ENCODE measurements around the gene EHD1.

EHD1 gene

GRCh38 chr11:64853709-64854108 is 24.7 kb downstream of the EHD1 start:
- no peak for DNase-seq (ENCODE audit: extremely low read depth, low read depth)
- no peak for TF ChIP-seq CTCF (IDR thresholded peaks at IDR 0.05; ENCODE audit: low read depth, low read length, missing control alignments)
- H3K4me3 ChIP-seq (replicated peaks; ENCODE audit: low read depth, low read length): no peak overlapping the region

- no peak for DNase-seq (ENCODE audit: extremely low read depth, low read depth)
- no peak for TF ChIP-seq CTCF (IDR thresholded peaks at IDR 0.05; ENCODE audit: low read depth, low read length, missing control alignments)
- no peak overlapping the region for H3K4me3 ChIP-seq (replicated peaks; ENCODE audit: low read depth, low read length)
These were observed 25.5 kb downstream of the EHD1 start for GRCh38 chr11:64852804-64853509.

- no peak for TF ChIP-seq CTCF (IDR thresholded peaks at IDR 0.05; ENCODE audit: low read depth, low read length, missing control alignments)
- no peak overlapping the region for H3K4me3 ChIP-seq (replicated peaks; ENCODE audit: low read depth, low read length)
- no peak for DNase-seq (ENCODE audit: extremely low read depth, low read depth)
These were observed 26.5 kb downstream of the EHD1 start for GRCh38 chr11:64851831-64852351.

- H3K4me3 ChIP-seq (replicated peaks; ENCODE audit: low read depth, low read length): no peak overlapping the region
- TF ChIP-seq CTCF (IDR thresholded peaks at IDR 0.05; ENCODE audit: low read depth, low read length, missing control alignments): no peak
- DNase-seq (ENCODE audit: extremely low read depth, low read depth): no peak
These were observed 27.3 kb downstream of the EHD1 start for GRCh38 chr11:64850979-64851567.

- H3K4me3 ChIP-seq (replicated peaks; ENCODE audit: low read depth, low read length): no peak overlapping the region
- TF ChIP-seq CTCF (IDR thresholded peaks at IDR 0.05; ENCODE audit: low read depth, low read length, missing control alignments): no peak
- DNase-seq (ENCODE audit: extremely low read depth, low read depth): no peak
These were observed 28.6 kb downstream of the EHD1 start for GRCh38 chr11:64849598-64850356.

- no peak overlapping the region for H3K4me3 ChIP-seq (replicated peaks; ENCODE audit: low read depth, low read length)
- no peak for TF ChIP-seq CTCF (IDR thresholded peaks at IDR 0.05; ENCODE audit: low read depth, low read length, missing control alignments)
These were observed 29.4 kb downstream of the EHD1 start for GRCh38 chr11:64848826-64849597.

More at GRCh38 chr11:64848826-64849597, 29.4 kb downstream of the EHD1 start:
- DNase-seq (ENCODE audit: extremely low read depth, low read depth): no peak

Data from HFF-Myc (cell line).